Colonic mucosa (tissue), 4 donors: ENCODE results near the gene PREX1. TPM values are rescaled to one million over a fixed set of nuclear protein-coding genes. Genes with fewer than 3 reads are reported as not detected.

Experiments used
- DNase-seq: peaks from one replicate; pipeline ENCODE4 v3.0.0-alpha.2; 2020
- H3K27ac ChIP-seq: fragments of 200-600 bp; one replicate; pipeline ENCODE4 v1.8.0; 2021
- H3K27me3 ChIP-seq: fragments of 200-600 bp; one replicate; pipeline ENCODE4 v1.8.0; 2021
- H3K36me3 ChIP-seq: fragments of 200-600 bp; one replicate; pipeline ENCODE4 v1.8.0; 2021
- H3K4me1 ChIP-seq: fragments of 200-600 bp; one replicate; pipeline ENCODE4 v1.8.0; 2021; ENCODE audit warnings: mild to moderate bottlenecking
- H3K4me3 ChIP-seq: fragments of 200-600 bp; one replicate; pipeline ENCODE4 v1.8.0; 2021
- H3K9ac ChIP-seq, 2 donors: one replicate each; pipeline ENCODE4 v1.7.0; 2013; ENCODE audit warnings: control low read depth in 2 of 2, low read depth in 2 of 2, low read length in 2 of 2
- H3K9me3 ChIP-seq: fragments of 200-600 bp; one replicate; pipeline ENCODE4 v1.8.0; 2021
- CTCF ChIP-seq: fragments of 200-600 bp; IDR thresholded peaks from one replicate; pipeline ENCODE4 v1.8.0; 2022; ENCODE audit warnings: antibody characterized with exemption, mild to moderate bottlenecking
- intact Hi-C: fragments of 100-400 bp; cut with DNase I; formaldehyde crosslinking; loops from one replicate; pipeline ENCODE4 v1.14.1; 2022
- total RNA-seq, 2 donors: library from RNA; stranded (reverse); fragmentation: NEBNext Ultra II Directional in 1 of 2; extraction: Animal tissue kit (Norgen Biotek cat#: 25700) in 1 of 2; gene quantifications; one replicate each; pipeline ENCODE4 v1.2.1, GENCODE V29; 2021
- donor health status: healthy.
- donor health status: DM: no; HTN: no; CAD: no.
- donor health status: DM: no; HTN: no; CAD: no.

Gene PREX1
- total RNA-seq, 2 donors from 2014 or later = 7.2 to 24.6 TPM

GRCh38 chr20:48749437-48749836, 78.4 kb downstream of the PREX1 start:
- no peak overlapping the region for H3K9ac ChIP-seq

GRCh38 chr20:48748556-48748955, 79.2 kb downstream of the PREX1 start:
- Histone ChIP-seq H3K27ac (no peak overlapping the region), H3K4me3 (no peak overlapping the region), H3K27me3 (no peaks in the 10 kb centered on the region), H3K4me1 (no peaks in the 10 kb centered on the region), H3K9ac (no peak overlapping the region), H3K36me3 (no peaks in the 10 kb centered on the region), H3K9me3 (no peaks in the 10 kb centered on the region)
- no peak for DNase-seq
- intact Hi-C loops = no loop called here
- TF ChIP-seq CTCF = no peak

More at GRCh38 chr20:48749437-48749836, 78.4 kb downstream of the PREX1 start:
- no peak overlapping the region for H3K27ac ChIP-seq
- intact Hi-C loops = no loop called here
- no peaks in the 10 kb centered on the region for H3K4me1 ChIP-seq
- no peak overlapping the region for H3K4me3 ChIP-seq
- TF ChIP-seq CTCF = no peak
- DNase-seq = no peak
- H3K36me3 ChIP-seq = no peaks in the 10 kb centered on the region
- no peaks in the 10 kb centered on the region for H3K9me3 ChIP-seq
- H3K27me3 ChIP-seq = no peaks in the 10 kb centered on the region

- no peaks in the 10 kb centered on the region for H3K4me1 ChIP-seq
- intact Hi-C loops = no loop called here
- DNase-seq = no peak
- no peaks in the 10 kb centered on the region for H3K36me3 ChIP-seq
- no peak overlapping the region for H3K9ac ChIP-seq
- no peaks in the 10 kb centered on the region for H3K9me3 ChIP-seq
- no peaks in the 10 kb centered on the region for H3K27me3 ChIP-seq
- H3K27ac ChIP-seq = no peak overlapping the region
- no peak overlapping the region for H3K4me3 ChIP-seq
- TF ChIP-seq CTCF = no peak
Observed at GRCh38 chr20:48747840-48748414, 79.9 kb downstream of the PREX1 start.

GRCh38 chr20:48745330-48745729, 82.5 kb downstream of the PREX1 start:
- Histone ChIP-seq H3K36me3 (no peaks in the 10 kb centered on the region), H3K27me3 (no peaks in the 10 kb centered on the region), H3K4me3 (no peak overlapping the region), H3K27ac (no peak overlapping the region), H3K4me1 (no peaks in the 10 kb centered on the region), H3K9me3 (no peaks in the 10 kb centered on the region), H3K9ac (no peak overlapping the region)
- DNase-seq = no peak
- intact Hi-C loops = no loop called here
- no peak for TF ChIP-seq CTCF

- no peaks in the 10 kb centered on the region for H3K36me3 ChIP-seq
- no peak overlapping the region for H3K4me3 ChIP-seq
- H3K9me3 ChIP-seq = no peaks in the 10 kb centered on the region
- no peaks in the 10 kb centered on the region for H3K4me1 ChIP-seq
- no peak for DNase-seq
- no peak overlapping the region for H3K9ac ChIP-seq
- intact Hi-C loops = no loop called here
- H3K27ac ChIP-seq = no peak overlapping the region
- no peak for TF ChIP-seq CTCF
- H3K27me3 ChIP-seq = no peaks in the 10 kb centered on the region
Observed at GRCh38 chr20:48744515-48744914, 83.3 kb downstream of the PREX1 start.
